ENCODE data around the gene HSPH1.

The HSPH1 gene

DNA sequence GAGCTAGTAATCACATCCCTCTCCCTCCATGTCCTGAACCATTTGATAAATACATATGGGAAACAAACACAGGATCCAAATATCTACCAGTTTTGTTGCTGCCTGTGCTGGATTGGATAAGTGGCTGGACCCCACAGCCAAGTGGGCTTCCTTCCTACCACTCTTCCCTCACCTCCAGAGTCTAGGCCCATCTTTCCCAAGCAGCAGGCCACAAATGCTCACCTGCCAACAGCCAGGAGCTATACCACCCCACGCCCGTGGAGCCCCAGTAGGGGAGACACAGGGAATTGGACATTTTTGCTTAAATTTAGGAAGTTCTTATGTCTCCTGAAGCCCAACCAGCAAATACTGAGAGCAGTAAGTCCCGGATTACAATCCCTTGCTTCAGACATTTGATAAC is 55.8 kb downstream of the HSPH1 start:
- Histone ChIP-seq H3K36me3 (ENCODE audit: insufficient read depth, low read length) (no peaks in the 10 kb centered on the region), H3K9ac (ENCODE audit: low read depth, low read length, poor library complexity, severe bottlenecking) (no peak overlapping the region)

DNA sequence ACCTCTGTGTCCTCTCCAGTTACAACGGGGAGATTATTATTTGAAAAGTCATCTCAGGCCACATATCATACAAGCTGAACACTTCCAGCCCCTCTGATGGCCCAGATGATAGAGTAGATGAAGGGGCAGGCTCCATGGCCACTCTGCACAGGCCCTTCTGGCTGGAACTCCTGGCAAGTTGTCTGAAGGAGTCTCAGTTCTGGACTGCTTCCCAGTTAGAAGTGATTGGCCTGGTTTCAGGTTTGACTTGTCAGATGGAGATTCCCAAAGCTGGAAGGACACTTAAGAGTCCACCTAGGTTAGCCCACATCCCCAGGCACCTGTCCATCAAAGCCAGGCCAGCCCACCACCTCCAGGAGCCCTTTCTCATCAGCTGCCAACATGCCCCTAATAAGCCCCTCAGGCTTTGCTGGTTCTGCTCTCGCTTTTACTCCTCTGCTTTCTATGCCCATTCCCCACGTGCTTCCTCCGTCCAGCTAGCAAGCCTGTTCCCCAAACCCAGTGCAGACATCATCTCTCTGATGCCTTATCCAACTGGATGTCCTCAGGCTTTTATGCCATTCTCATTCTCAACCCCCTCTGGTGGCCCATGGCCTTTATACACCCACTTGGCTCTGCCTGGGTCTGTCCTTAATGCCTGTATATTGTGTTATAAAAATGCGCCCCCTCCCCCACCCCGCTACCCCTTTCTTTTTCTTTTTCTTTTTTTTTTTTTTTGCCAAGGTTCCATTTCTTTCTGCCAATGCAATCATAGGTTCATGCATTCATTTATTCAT is 56.5 kb downstream of the HSPH1 start:
- Histone ChIP-seq H3K9me3 (ENCODE audit: insufficient read depth, low read depth, low read length) (no peaks in the 10 kb centered on the region), H3K9ac (ENCODE audit: low read depth, low read length, poor library complexity, severe bottlenecking) (no peak overlapping the region), H3K27me3 (ENCODE audit: insufficient read depth, low read length, poor library complexity, severe bottlenecking) (no peaks in the 10 kb centered on the region), H3K4me1 (ENCODE audit: insufficient read depth, low read length, poor library complexity, severe bottlenecking) (no peaks in the 10 kb centered on the region), H2AFZ (ENCODE audit: low read length) (no peak overlapping the region), H3K79me2 (ENCODE audit: insufficient read depth, low read length) (no peaks in the 10 kb centered on the region), H3F3A (ENCODE audit: low read depth) (no peaks in the 10 kb centered on the region), H4K20me1 (ENCODE audit: insufficient read depth, low read length, poor library complexity, severe bottlenecking) (no peaks in the 10 kb centered on the region), H3K9me2 (replicated peaks; ENCODE audit: low read depth, low read length) (no peaks in the 10 kb centered on the region), H3K36me3 (ENCODE audit: insufficient read depth, low read length) (no peaks in the 10 kb centered on the region), H3K4me3 (ENCODE audit: low read length, poor library complexity, severe bottlenecking) (no peak overlapping the region), H3K4me2 (ENCODE audit: low read depth, low read length, poor library complexity, severe bottlenecking) (no peak overlapping the region)
- TF ChIP-seq, protein P1, sequence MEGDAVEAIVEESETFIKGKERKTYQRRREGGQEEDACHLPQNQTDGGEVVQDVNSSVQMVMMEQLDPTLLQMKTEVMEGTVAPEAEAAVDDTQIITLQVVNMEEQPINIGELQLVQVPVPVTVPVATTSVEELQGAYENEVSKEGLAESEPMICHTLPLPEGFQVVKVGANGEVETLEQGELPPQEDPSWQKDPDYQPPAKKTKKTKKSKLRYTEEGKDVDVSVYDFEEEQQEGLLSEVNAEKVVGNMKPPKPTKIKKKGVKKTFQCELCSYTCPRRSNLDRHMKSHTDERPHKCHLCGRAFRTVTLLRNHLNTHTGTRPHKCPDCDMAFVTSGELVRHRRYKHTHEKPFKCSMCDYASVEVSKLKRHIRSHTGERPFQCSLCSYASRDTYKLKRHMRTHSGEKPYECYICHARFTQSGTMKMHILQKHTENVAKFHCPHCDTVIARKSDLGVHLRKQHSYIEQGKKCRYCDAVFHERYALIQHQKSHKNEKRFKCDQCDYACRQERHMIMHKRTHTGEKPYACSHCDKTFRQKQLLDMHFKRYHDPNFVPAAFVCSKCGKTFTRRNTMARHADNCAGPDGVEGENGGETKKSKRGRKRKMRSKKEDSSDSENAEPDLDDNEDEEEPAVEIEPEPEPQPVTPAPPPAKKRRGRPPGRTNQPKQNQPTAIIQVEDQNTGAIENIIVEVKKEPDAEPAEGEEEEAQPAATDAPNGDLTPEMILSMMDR (conservative IDR thresholded peaks at IDR 0.05; ENCODE audit: low read length), result peak; percentile 35; the same call in 1 of the 2 replicates
- TF ChIP-seq EZH2phosphoT487 (IDR thresholded peaks at IDR 0.05; ENCODE audit: borderline replicate concordance), result no peak

More for the DNA sequence above, 55.8 kb downstream of the HSPH1 start:
- Histone ChIP-seq H3K27me3 (ENCODE audit: insufficient read depth, low read length, poor library complexity, severe bottlenecking) (no peaks in the 10 kb centered on the region), H4K20me1 (ENCODE audit: insufficient read depth, low read length, poor library complexity, severe bottlenecking) (no peaks in the 10 kb centered on the region), H3K4me3 (ENCODE audit: low read length, poor library complexity, severe bottlenecking) (no peak overlapping the region), H3K9me2 (replicated peaks; ENCODE audit: low read depth, low read length) (no peaks in the 10 kb centered on the region), H3K79me2 (ENCODE audit: insufficient read depth, low read length) (no peaks in the 10 kb centered on the region), H3F3A (ENCODE audit: low read depth) (no peaks in the 10 kb centered on the region), H3K9me3 (ENCODE audit: insufficient read depth, low read depth, low read length) (no peaks in the 10 kb centered on the region), H3K4me2 (ENCODE audit: low read depth, low read length, poor library complexity, severe bottlenecking) (no peak overlapping the region), H3K4me1 (ENCODE audit: insufficient read depth, low read length, poor library complexity, severe bottlenecking) (no peaks in the 10 kb centered on the region), H2AFZ (ENCODE audit: low read length) (no peak overlapping the region)
- TF ChIP-seq, protein P1 (conservative IDR thresholded peaks at IDR 0.05; ENCODE audit: low read length), result no peak
- TF ChIP-seq EZH2phosphoT487 (IDR thresholded peaks at IDR 0.05; ENCODE audit: borderline replicate concordance), result no peak

DNA sequence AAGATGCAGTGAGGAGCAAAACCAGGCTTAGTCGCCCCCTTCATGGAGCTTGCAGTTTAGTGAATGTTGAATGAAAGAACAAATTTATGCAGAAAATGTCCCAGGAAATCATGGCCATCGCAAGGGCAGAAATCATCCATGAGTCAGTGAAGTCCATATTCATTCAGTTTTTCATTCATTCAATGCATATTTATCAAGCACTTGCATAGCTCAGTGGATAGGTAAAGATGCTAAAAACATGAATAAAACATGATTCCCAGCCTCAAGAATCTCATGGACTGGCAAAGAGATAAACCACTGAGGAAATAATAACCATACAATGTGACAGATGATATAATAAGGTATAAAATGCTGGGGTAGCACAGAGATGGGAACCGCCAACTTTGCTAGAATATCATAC is 58.8 kb downstream of the HSPH1 start:
- H3K27me3 ChIP-seq (ENCODE audit: insufficient read depth, low read length, poor library complexity, severe bottlenecking), result no peaks in the 10 kb centered on the region
- no peaks in the 10 kb centered on the region for H3K79me2 ChIP-seq (ENCODE audit: insufficient read depth, low read length)

More for the DNA sequence above, 58.8 kb downstream of the HSPH1 start:
- TF ChIP-seq, protein P1 (conservative IDR thresholded peaks at IDR 0.05; ENCODE audit: low read length), result no peak
- TF ChIP-seq EZH2phosphoT487 (IDR thresholded peaks at IDR 0.05; ENCODE audit: borderline replicate concordance), result no peak
- Histone ChIP-seq H3K9ac (ENCODE audit: low read depth, low read length, poor library complexity, severe bottlenecking) (no peak overlapping the region), H3F3A (ENCODE audit: low read depth) (no peaks in the 10 kb centered on the region), H3K4me2 (ENCODE audit: low read depth, low read length, poor library complexity, severe bottlenecking) (no peak overlapping the region), H3K9me3 (ENCODE audit: insufficient read depth, low read depth, low read length) (no peaks in the 10 kb centered on the region), H3K9me2 (replicated peaks; ENCODE audit: low read depth, low read length) (no peaks in the 10 kb centered on the region), H2AFZ (ENCODE audit: low read length) (no peak overlapping the region), H3K4me3 (ENCODE audit: low read length, poor library complexity, severe bottlenecking) (no peak overlapping the region), H4K20me1 (ENCODE audit: insufficient read depth, low read length, poor library complexity, severe bottlenecking) (no peaks in the 10 kb centered on the region), H3K36me3 (ENCODE audit: insufficient read depth, low read length) (no peaks in the 10 kb centered on the region), H3K4me1 (ENCODE audit: insufficient read depth, low read length, poor library complexity, severe bottlenecking) (no peaks in the 10 kb centered on the region)
